H9 (cell line): Measurements from ENCODE around the gene SOCS6. TPM values are rescaled to one million over a fixed set of nuclear protein-coding genes. Genes with fewer than 3 reads are reported as not detected.

Source experiments
- DNase-seq: peaks from one replicate; pipeline ENCODE4 v3.0.0-alpha.2; 2017
- H2AFZ ChIP-seq: one replicate; pipeline ENCODE4 v1.6.1; 2013; ENCODE audit warnings: mild to moderate bottlenecking, low read length, control low read depth, moderate library complexity
- H2AK5ac ChIP-seq: 2 replicates; pipeline ENCODE4 v1.6.1; 2013; ENCODE audit warnings: low read length, control low read depth, mixed read lengths; ENCODE audit not compliant: insufficient read length
- H2BK120ac ChIP-seq: one replicate; pipeline ENCODE4 v1.6.1; 2013; ENCODE audit warnings: low read depth, mild to moderate bottlenecking, low read length, control low read depth, inconsistent platforms; ENCODE audit not compliant: poor library complexity, severe bottlenecking
- H2BK12ac ChIP-seq: 2 replicates; pipeline ENCODE4 v1.6.1; 2013; ENCODE audit warnings: low read length, control low read depth, mixed read lengths, low read depth; ENCODE audit not compliant: insufficient read length
- H2BK15ac ChIP-seq: 2 replicates; pipeline ENCODE4 v1.6.1; 2013; ENCODE audit warnings: low read depth, low read length, control low read depth
- H2BK20ac ChIP-seq: one replicate; pipeline ENCODE4 v1.6.1; 2013; ENCODE audit warnings: low read depth, mild to moderate bottlenecking, low read length, control low read depth, inconsistent platforms; ENCODE audit not compliant: poor library complexity, severe bottlenecking
- H2BK5ac ChIP-seq: 2 replicates; pipeline ENCODE4 v1.6.1; 2013; ENCODE audit warnings: low read length, control low read depth, mixed read lengths; ENCODE audit not compliant: insufficient read length
- H3K14ac ChIP-seq: 2 replicates; pipeline ENCODE4 v1.6.1; 2013; ENCODE audit warnings: low read length, control low read depth; ENCODE audit not compliant: insufficient read depth
- H3K18ac ChIP-seq: 2 replicates; pipeline ENCODE4 v1.6.1; 2013; ENCODE audit warnings: low read depth, mild to moderate bottlenecking, mixed read lengths, low read length, control low read depth; ENCODE audit not compliant: insufficient read length
- H3K23ac ChIP-seq: 2 replicates; pipeline ENCODE4 v1.6.1; 2013; ENCODE audit warnings: low read length, control low read depth, mixed read lengths, low read depth; ENCODE audit not compliant: insufficient read length
- H3K23me2 ChIP-seq: 2 replicates; pipeline ENCODE4 v1.6.1; 2013; ENCODE audit warnings: low read depth, mild to moderate bottlenecking, mixed read lengths, low read length, control low read depth; ENCODE audit not compliant: insufficient read length, poor library complexity, severe bottlenecking
- H3K27ac ChIP-seq: 2 replicates; pipeline ENCODE4 v1.5.1; 2013; ENCODE audit warnings: low read length, control low read depth, mixed read lengths, low read depth; ENCODE audit not compliant: insufficient read length
- H3K27me3 ChIP-seq: 2 replicates; pipeline ENCODE4 v1.6.1; 2013; ENCODE audit warnings: low read length, control low read depth, inconsistent platforms; ENCODE audit not compliant: insufficient read depth
- H3K4ac ChIP-seq: 2 replicates; pipeline ENCODE4 v1.6.1; 2013; ENCODE audit warnings: low read depth, mild to moderate bottlenecking, control low read depth, inconsistent platforms, low read length, moderate library complexity
- H3K4me1 ChIP-seq: 2 replicates; pipeline ENCODE4 v1.6.1; 2013; ENCODE audit warnings: low read length, control low read depth, inconsistent platforms; ENCODE audit not compliant: insufficient read depth
- H3K4me2 ChIP-seq: 2 replicates; pipeline ENCODE4 v1.6.1; 2013; ENCODE audit warnings: low read length, control low read depth, mixed read lengths; ENCODE audit not compliant: insufficient read length, insufficient read depth
- H3K56ac ChIP-seq: 2 replicates; pipeline ENCODE4 v1.6.1; 2013; ENCODE audit warnings: low read depth, mild to moderate bottlenecking, mixed read lengths, low read length, control low read depth; ENCODE audit not compliant: insufficient read length
- H3K79me1 ChIP-seq: 2 replicates; pipeline ENCODE4 v1.6.1; 2013; ENCODE audit warnings: low read depth, mild to moderate bottlenecking, moderate library complexity, low read length, control low read depth, inconsistent platforms; ENCODE audit not compliant: insufficient read depth, poor library complexity, severe bottlenecking
- H3K79me2 ChIP-seq: 2 replicates; pipeline ENCODE4 v1.6.1; 2013; ENCODE audit warnings: low read length, control low read depth, inconsistent platforms; ENCODE audit not compliant: insufficient read depth
- H3K9ac ChIP-seq: 2 replicates; pipeline ENCODE4 v1.6.1; 2013; ENCODE audit warnings: low read length, control low read depth, mixed read lengths; ENCODE audit not compliant: insufficient read length; ENCODE audit errors: extremely low read depth
- H3K9me3 ChIP-seq: one replicate; pipeline ENCODE4 v1.6.1; 2013; ENCODE audit warnings: low read depth, low read length, inconsistent platforms; ENCODE audit not compliant: control insufficient read depth
- H3T11ph ChIP-seq: one replicate; pipeline ENCODE4 v1.6.1; 2013; ENCODE audit warnings: mild to moderate bottlenecking, low read length, control low read depth, inconsistent platforms
- H4K20me1 ChIP-seq: one replicate; pipeline ENCODE4 v1.6.1; 2013; ENCODE audit not compliant: control insufficient read depth, insufficient read length, insufficient read depth
- H4K5ac ChIP-seq: 2 replicates; pipeline ENCODE4 v1.6.1; 2013; ENCODE audit warnings: low read depth, mild to moderate bottlenecking, mixed read lengths, low read length, control low read depth; ENCODE audit not compliant: insufficient read length
- H4K8ac ChIP-seq: replicated peaks from 2 replicates; pipeline ENCODE4 v1.6.1; 2013; ENCODE audit warnings: low read length, control low read depth, mixed read lengths, low read depth; ENCODE audit not compliant: insufficient read length
- H4K91ac ChIP-seq: 2 replicates; pipeline ENCODE4 v1.6.1; 2013; ENCODE audit warnings: low read depth, mild to moderate bottlenecking, moderate library complexity, mixed read lengths, low read length, control low read depth; ENCODE audit not compliant: insufficient read length
- H3K27ac Mint-ChIP-seq, 3 experiments: 2 replicates in 2 of 3; 3 replicates in 1 of 3; pipeline ENCODE4 v1.8.0; 2020 to 2021; ENCODE audit warnings: mixed read lengths in 3 of 3, mild to moderate bottlenecking in 1 of 3, moderate library complexity in 1 of 3
- H3K27me3 Mint-ChIP-seq: 2 replicates; pipeline ENCODE4 v1.8.0; 2021; ENCODE audit warnings: low read depth, mild to moderate bottlenecking, moderate library complexity, mixed read lengths
- H3K36me3 Mint-ChIP-seq, 3 experiments: 2 replicates in 2 of 3; 3 replicates in 1 of 3; pipeline ENCODE4 v1.8.0; 2020 to 2021; ENCODE audit warnings: low read depth in 3 of 3, mixed read lengths in 3 of 3; ENCODE audit not compliant: insufficient read depth in 1 of 3
- H3K4me1 Mint-ChIP-seq, 2 experiments: 2 replicates each; pipeline ENCODE4 v1.8.0; 2020; ENCODE audit warnings: mixed read lengths in 2 of 2
- H3K4me3 Mint-ChIP-seq, 2 experiments: 2 replicates in 1 of 2; 3 replicates in 1 of 2; pipeline ENCODE4 v1.8.0; 2020 to 2021; ENCODE audit warnings: mild to moderate bottlenecking in 2 of 2, mixed read lengths in 2 of 2, moderate library complexity in 1 of 2
- H3K9me3 Mint-ChIP-seq, 2 experiments: 2 replicates in 1 of 2; 3 replicates in 1 of 2; pipeline ENCODE4 v1.8.0; 2020; ENCODE audit warnings: mild to moderate bottlenecking in 2 of 2, mixed read lengths in 2 of 2, moderate library complexity in 1 of 2
- WGBS: extraction: QIAGEN DNeasy Blood & Tissue Kit; methylation state at CpG from one replicate; pipeline ENCODE4 v1.1.7; 2013; ENCODE audit warnings: missing lambda C conversion rate, low lambda C conversion rate, mixed read lengths; ENCODE audit not compliant: insufficient read length; ENCODE audit errors: extremely low coverage; 5-methylcytosine and 5-hydroxymethylcytosine counted together
- total RNA-seq: library from RNA; stranded (reverse); gene quantifications from 2 replicates; pipeline ENCODE4 v1.2.1, GENCODE V29; 2021
- TF ChIP-seq, protein P1 (sequence below): fragments of 200-600 bp; sonication (generic); conservative IDR thresholded peaks from 3 replicates; pipeline ENCODE4 v1.8.0; 2021; ENCODE audit warnings: antibody characterized with exemption, mild to moderate bottlenecking

The SOCS6 gene
- total RNA-seq, 1 experiment from 2014 or later = 24.5 TPM

DNA sequence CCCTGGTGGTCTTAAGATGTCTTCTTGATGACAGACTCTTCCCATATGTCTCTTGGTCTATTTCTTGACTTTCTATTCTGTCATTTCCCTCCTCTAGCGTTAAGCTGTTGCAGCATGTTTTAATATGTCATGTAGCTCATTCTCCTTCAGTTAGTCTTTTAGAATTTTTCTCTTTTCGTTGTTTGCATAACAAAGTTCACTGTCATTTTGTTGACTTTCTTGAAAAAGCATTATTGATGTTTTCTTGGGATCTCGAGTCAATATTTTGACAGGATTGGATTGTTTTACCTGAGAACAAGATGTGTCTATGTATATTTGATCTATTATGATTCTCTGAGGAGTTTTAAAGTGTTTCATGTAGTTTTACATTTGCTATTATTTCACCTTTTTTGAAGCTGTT is 24.8 kb downstream of the SOCS6 start:
- H2BK15ac ChIP-seq = no peak overlapping the region
- TF ChIP-seq, protein P1, sequence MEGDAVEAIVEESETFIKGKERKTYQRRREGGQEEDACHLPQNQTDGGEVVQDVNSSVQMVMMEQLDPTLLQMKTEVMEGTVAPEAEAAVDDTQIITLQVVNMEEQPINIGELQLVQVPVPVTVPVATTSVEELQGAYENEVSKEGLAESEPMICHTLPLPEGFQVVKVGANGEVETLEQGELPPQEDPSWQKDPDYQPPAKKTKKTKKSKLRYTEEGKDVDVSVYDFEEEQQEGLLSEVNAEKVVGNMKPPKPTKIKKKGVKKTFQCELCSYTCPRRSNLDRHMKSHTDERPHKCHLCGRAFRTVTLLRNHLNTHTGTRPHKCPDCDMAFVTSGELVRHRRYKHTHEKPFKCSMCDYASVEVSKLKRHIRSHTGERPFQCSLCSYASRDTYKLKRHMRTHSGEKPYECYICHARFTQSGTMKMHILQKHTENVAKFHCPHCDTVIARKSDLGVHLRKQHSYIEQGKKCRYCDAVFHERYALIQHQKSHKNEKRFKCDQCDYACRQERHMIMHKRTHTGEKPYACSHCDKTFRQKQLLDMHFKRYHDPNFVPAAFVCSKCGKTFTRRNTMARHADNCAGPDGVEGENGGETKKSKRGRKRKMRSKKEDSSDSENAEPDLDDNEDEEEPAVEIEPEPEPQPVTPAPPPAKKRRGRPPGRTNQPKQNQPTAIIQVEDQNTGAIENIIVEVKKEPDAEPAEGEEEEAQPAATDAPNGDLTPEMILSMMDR = no peak
- Mint-ChIP-seq H3K4me1 (peaks cover 7 to 10% of the 10 kb centered on the region in 2 experiments; a peak in 2 of 4 replicates), H3K36me3 (peaks cover 2 to 7% (median 2%) of the 10 kb centered on the region in 3 experiments; a peak in 5 of 7 replicates), H3K27me3 (no peaks in the 10 kb centered on the region), H3K4me3 (no peak overlapping the region), H3K9me3 (peaks cover 2% of the 10 kb centered on the region in 2 experiments), H3K27ac (no peak overlapping the region)
- no peaks in the 10 kb centered on the region for H3K27me3 ChIP-seq
- H4K5ac ChIP-seq = no peak overlapping the region
- H3K79me2 ChIP-seq = peaks cover 18% of the 10 kb centered on the region; the same call in 1 of the 2 replicates
- no peak overlapping the region for H3K18ac ChIP-seq
- no peak overlapping the region for H2BK120ac ChIP-seq
- no peaks in the 10 kb centered on the region for H3K23me2 ChIP-seq
- no peak overlapping the region for H2BK12ac ChIP-seq
- no peak overlapping the region for H2BK20ac ChIP-seq
- no peak overlapping the region for H3K27ac ChIP-seq
- H4K20me1 ChIP-seq = no peaks in the 10 kb centered on the region
- H3K9me3 ChIP-seq = no peaks in the 10 kb centered on the region
- no peak overlapping the region for H3K56ac ChIP-seq
- WGBS = no CpG with 5 or more reads among the region's 3 CpGs
- no peak overlapping the region for H3K4ac ChIP-seq
- no peak overlapping the region for H3K4me2 ChIP-seq
- H3K4me1 ChIP-seq = no peaks in the 10 kb centered on the region
- no peak for DNase-seq
- H3K14ac ChIP-seq = no peak overlapping the region
- H3K79me1 ChIP-seq = no peaks in the 10 kb centered on the region
- H4K91ac ChIP-seq = no peak overlapping the region
- H3K23ac ChIP-seq = no peak overlapping the region
- H3K9ac ChIP-seq = no peak overlapping the region
- H2AFZ ChIP-seq = no peak overlapping the region
- H2BK5ac ChIP-seq = no peak overlapping the region
- H3T11ph ChIP-seq = no peak overlapping the region
- no peak overlapping the region for H4K8ac ChIP-seq
- no peak overlapping the region for H2AK5ac ChIP-seq
